ENCODE results near the gene EPN1.

Gene EPN1

GRCh38 chr19:55676889-55677505, 2.0 kb downstream of the EPN1 start:
- ChIA-PET POLR2A (no interaction called here), CTCF (interaction anchor here (0.8 to 1.0 kb wide), 3 partner anchors 8 to 23 kb away, joined by 3 to 4 read pairs (median 3); no protein-coding TSS in a partner anchor)
- no peak overlapping the region; the same call in 1 of the 2 replicates for H3K4me3 ChIP-seq (ENCODE audit: low read depth, low read length)
- no peak for TF ChIP-seq CTCF (IDR thresholded peaks at IDR 0.05; ENCODE audit: insufficient read depth, low read length, missing control alignments)
- DNase-seq (ENCODE audit: low read depth, low spot score), result no peak

- CTCF ChIA-PET, result no interaction called here
- POLR2A ChIA-PET, result no interaction called here
- TF ChIP-seq CTCF (IDR thresholded peaks at IDR 0.05; ENCODE audit: insufficient read depth, low read length, missing control alignments), result no peak
- no peak overlapping the region for H3K4me3 ChIP-seq (ENCODE audit: low read depth, low read length)
- no peak for DNase-seq (ENCODE audit: low read depth, low spot score)
Observed at GRCh38 chr19:55677572-55678028, 2.6 kb downstream of the EPN1 start.

GRCh38 chr19:55678121-55678671, 3.2 kb downstream of the EPN1 start:
- ChIA-PET POLR2A (no interaction called here), CTCF (no interaction called here)
- no peak overlapping the region for H3K4me3 ChIP-seq (ENCODE audit: low read depth, low read length)
- TF ChIP-seq CTCF (IDR thresholded peaks at IDR 0.05; ENCODE audit: insufficient read depth, low read length, missing control alignments), result no peak
- DNase-seq (ENCODE audit: low read depth, low spot score), result no peak

- no peak for DNase-seq (ENCODE audit: low read depth, low spot score)
- TF ChIP-seq CTCF (IDR thresholded peaks at IDR 0.05; ENCODE audit: insufficient read depth, low read length, missing control alignments), result no peak
- H3K4me3 ChIP-seq (ENCODE audit: low read depth, low read length), result no peak overlapping the region
- CTCF ChIA-PET, result no interaction called here
- POLR2A ChIA-PET, result no interaction called here
Observed at GRCh38 chr19:55679343-55680257, 4.6 kb downstream of the EPN1 start.

- no peak for TF ChIP-seq CTCF (IDR thresholded peaks at IDR 0.05; ENCODE audit: insufficient read depth, low read length, missing control alignments)
- CTCF ChIA-PET, result no interaction called here
- no peak for DNase-seq (ENCODE audit: low read depth, low spot score)
- POLR2A ChIA-PET, result no interaction called here
- no peak overlapping the region for H3K4me3 ChIP-seq (ENCODE audit: low read depth, low read length)
Observed at GRCh38 chr19:55680339-55681130, 5.5 kb downstream of the EPN1 start.
